HCT116 (cell line): ENCODE measurements around the gene FHOD1. TPM values are rescaled to one million over a fixed set of nuclear protein-coding genes. Genes with fewer than 3 reads are reported as not detected.

Experiments
- ATAC-seq: fragments of 200-7000 bp; cut with Tn5 transposase; 2 replicates; pipeline ENCODE4 v1.9.1; 2020; ENCODE audit warnings: mild to moderate bottlenecking, moderate library complexity
- BruUV-seq: library from RNA; stranded (reverse); fragments of 400-500 nt; replicated peaks from 2 replicates; lab custom pipeline; 2021; lab: Mats Ljungman, UMichigan
- CTCF ChIA-PET: fragments of 300-600 bp; sonication (Branson Sonifier 250); formaldehyde crosslinking; loops from one replicate; lab custom pipeline; 2021; ENCODE audit warnings: antibody characterized with exemption; lab: Charles Lee
- POLR2A ChIA-PET: fragments of 300-600, 350-600 bp; sonication (Branson Sonifier 250); formaldehyde crosslinking; loops from one replicate; lab custom pipeline; 2021; ENCODE audit warnings: antibody characterized with exemption; lab: Charles Lee
- RAD21 ChIA-PET, 2 experiments: fragments of 300-600 bp; sonication (Branson Sonifier 250); formaldehyde crosslinking; loops; one replicate each; lab custom pipeline; 2023; ENCODE audit warnings: low total read pairs in 2 of 2; ENCODE audit not compliant: uncharacterized antibody in 2 of 2, unreplicated experiment in 2 of 2, low non-redundant PET in 1 of 2; lab: Charles Lee
- DNase-seq: peaks from one replicate; pipeline ENCODE4 v3.0.0-alpha.2; 2010; ENCODE audit warnings: low read depth, low spot score
- H2AFZ ChIP-seq: fragments of 200-600 bp; shearing (Covaris generic), sonication (generic); 2 replicates; pipeline ENCODE4 v1.6.1; 2017; ENCODE audit warnings: low read depth, mixed run types, mixed read lengths, antibody characterized with exemption, low read length; ENCODE audit not compliant: poor library complexity, severe bottlenecking
- H3K27ac ChIP-seq: 2 replicates; pipeline ENCODE4 v1.5.1; 2012; ENCODE audit warnings: low read depth, low read length
- H3K27me3 ChIP-seq: fragments of 200-600 bp; sonication (generic); 2 replicates; pipeline ENCODE4 v1.6.1; 2016; ENCODE audit warnings: mixed run types, low read length, mixed read lengths; ENCODE audit not compliant: insufficient read depth
- H3K36me3 ChIP-seq, 2 experiments: fragments of 200-500 bp in 1 of 2; fragments of 200-600 bp in 1 of 2; sonication (Bioruptor generic) in 1 of 2; sonication (generic) in 1 of 2; 2 replicates each; pipeline versions ENCODE4 v1.5.1 to v1.6.1; 2014 to 2016; ENCODE audit warnings: low read length in 2 of 2, inconsistent platforms in 1 of 2, mixed read lengths in 1 of 2, mixed run types in 1 of 2; ENCODE audit not compliant: insufficient read depth in 2 of 2, control insufficient read depth in 1 of 2
- H3K4me1 ChIP-seq, 2 experiments: fragments of 200-600 bp in 1 of 2; sonication (generic) in 1 of 2; 2 replicates each; pipeline versions ENCODE4 v1.5.1 to v1.6.1; 2012 to 2017; ENCODE audit warnings: low read length in 2 of 2, inconsistent platforms in 1 of 2, mild to moderate bottlenecking in 1 of 2, mixed read lengths in 1 of 2, mixed run types in 1 of 2, moderate library complexity in 1 of 2; ENCODE audit not compliant: insufficient read depth in 2 of 2, control insufficient read depth in 1 of 2
- H3K4me2 ChIP-seq: fragments of 200-600 bp; sonication (generic); 2 replicates; pipeline ENCODE4 v1.6.1; 2017; ENCODE audit warnings: mixed run types, low read length, mixed read lengths
- H3K4me3 ChIP-seq, 2 experiments: fragments of 200-600 bp in 1 of 2; sonication (generic) in 1 of 2; replicated peaks in 1 of 2; 2 replicates each; pipeline ENCODE4 v1.5.1; 2011 to 2016; ENCODE audit warnings: low read length in 2 of 2, control low read depth in 1 of 2, low read depth in 1 of 2, mild to moderate bottlenecking in 1 of 2, mixed read lengths in 1 of 2, mixed run types in 1 of 2
- H3K79me2 ChIP-seq: fragments of 200-600 bp; sonication (generic); 2 replicates; pipeline ENCODE4 v1.6.1; 2017; ENCODE audit warnings: mild to moderate bottlenecking, mixed run types, low read length, moderate library complexity, mixed read lengths; ENCODE audit not compliant: insufficient read depth
- H3K9ac ChIP-seq: fragments of 200-600 bp; sonication (generic); 2 replicates; pipeline ENCODE4 v1.6.1; 2016; ENCODE audit warnings: low read length, mixed read lengths
- H3K9me2 ChIP-seq: fragments of 200-600 bp; sonication (generic), shearing (Covaris generic); 2 replicates; pipeline ENCODE4 v1.6.1; 2017; ENCODE audit warnings: mixed run types, mild to moderate bottlenecking, moderate library complexity; ENCODE audit not compliant: insufficient read depth
- H3K9me3 ChIP-seq, 2 experiments: fragments of 200-500 bp in 1 of 2; fragments of 200-600 bp in 1 of 2; sonication (Bioruptor generic) in 1 of 2; sonication (generic) in 1 of 2; 2 replicates each; pipeline ENCODE4 v1.6.1; 2014 to 2017; ENCODE audit warnings: low read length in 2 of 2, mixed read lengths in 2 of 2, inconsistent platforms in 1 of 2, low read depth in 1 of 2, mild to moderate bottlenecking in 1 of 2, mixed run types in 1 of 2, moderate library complexity in 1 of 2; ENCODE audit not compliant: control insufficient read depth in 1 of 2, insufficient read depth in 1 of 2
- H4K20me1 ChIP-seq: fragments of 200-600 bp; sonication (generic), shearing (Covaris generic); 2 replicates; pipeline ENCODE4 v1.6.1; 2017; ENCODE audit warnings: mixed run types, mild to moderate bottlenecking, moderate library complexity; ENCODE audit not compliant: insufficient read depth
- EGR1 ChIP-seq: IDR thresholded peaks from 2 replicates; pipeline ENCODE4 v1.6.1; 2012; ENCODE audit warnings: low read depth
- EZH2 ChIP-seq: fragments of 200-600 bp; sonication (generic); IDR thresholded peaks from 2 replicates; pipeline ENCODE4 v1.6.1; 2017; ENCODE audit warnings: antibody characterized with exemption, mixed run types
- EZH2phosphoT487 ChIP-seq: fragments of 200-600 bp; IDR thresholded peaks from 2 replicates; pipeline ENCODE4 v1.6.1; 2018; ENCODE audit warnings: antibody characterized with exemption, borderline replicate concordance
- POLR2AphosphoS5 ChIP-seq: IDR thresholded peaks from 2 replicates; pipeline ENCODE4 v1.6.1; 2011; ENCODE audit warnings: mild to moderate bottlenecking, low read depth, low read length, moderate library complexity
- REST ChIP-seq: IDR thresholded peaks from 2 replicates; pipeline ENCODE4 v1.6.1; 2012; ENCODE audit warnings: low read depth
- SP1 ChIP-seq: IDR thresholded peaks from 2 replicates; pipeline ENCODE4 v1.6.1; 2012; ENCODE audit warnings: low read depth
- SRF ChIP-seq: IDR thresholded peaks from 2 replicates; pipeline ENCODE4 v1.6.1; 2012; ENCODE audit warnings: low read depth
- YY1 ChIP-seq: IDR thresholded peaks from 2 replicates; pipeline ENCODE4 v1.6.1; 2011; ENCODE audit warnings: low read length, low read depth, moderate library complexity, mild to moderate bottlenecking; ENCODE audit not compliant: insufficient replicate concordance; ENCODE audit errors: extremely low read depth
- ZFX ChIP-seq: fragments of 450-650 bp; IDR thresholded peaks from 2 replicates; pipeline ENCODE4 v1.6.1; 2017
- intact Hi-C: fragments of 100-400 bp; cut with micrococcal nuclease; formaldehyde crosslinking; loops from 2 replicates; pipeline ENCODE4 v1.10.0; 2022
- total RNA-seq: library from RNA; stranded (reverse); gene quantifications from one replicate; pipeline ENCODE4 v1.2.1, GENCODE V29; 2021; ENCODE audit not compliant: unreplicated experiment
- TF ChIP-seq, protein P1 (sequence below): IDR thresholded peaks from 2 replicates; pipeline ENCODE4 v1.6.1; 2012
- TF ChIP-seq, protein P2 (sequence below): IDR thresholded peaks from 2 replicates; pipeline ENCODE4 v1.6.1; 2011; ENCODE audit warnings: mild to moderate bottlenecking, low read length, moderate library complexity; ENCODE audit not compliant: insufficient replicate concordance; ENCODE audit errors: extremely low read depth

FHOD1 gene
- total RNA-seq, 1 experiment from 2014 or later = 69.2 TPM

DNA sequence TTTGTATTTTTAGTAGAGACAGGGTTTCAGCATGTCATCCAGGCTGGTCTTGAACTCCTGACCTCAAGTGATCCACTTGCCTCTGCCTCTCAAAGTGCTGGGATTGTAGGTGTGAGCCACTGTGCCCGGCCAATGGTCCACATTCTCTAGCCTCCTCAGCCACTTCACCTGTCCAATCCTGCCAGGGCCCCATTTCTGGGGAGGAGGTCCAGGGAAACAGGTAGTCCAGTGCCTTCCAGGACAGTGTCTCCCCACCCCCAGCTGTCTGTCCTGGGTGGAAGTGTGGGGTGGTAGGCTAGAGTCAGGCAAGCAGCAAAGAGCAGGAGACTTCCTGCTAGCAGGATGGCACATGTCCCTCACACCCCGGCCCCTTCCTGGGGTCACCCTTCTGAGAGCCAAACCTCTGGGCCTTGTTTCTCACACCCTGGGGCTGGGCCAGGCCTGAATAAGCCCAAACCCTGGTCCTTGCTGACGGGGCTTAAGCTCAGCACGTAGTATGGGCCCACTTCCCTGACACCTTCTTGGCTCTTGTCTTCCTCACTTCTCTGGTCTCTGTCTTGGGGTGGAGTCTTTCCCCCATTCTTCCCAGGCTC is 5.0 kb downstream of the FHOD1 start:
- Histone ChIP-seq H3K4me1 (peaks cover 49 to 67% of the 10 kb centered on the region in 2 experiments), H4K20me1 (no peaks in the 10 kb centered on the region), H3K27ac (peak overlapping the region; percentile 82), H2AFZ (no peak overlapping the region), H3K4me2 (peak overlapping the region; percentile 87), H3K9me3 (no peaks in the 10 kb centered on the region), H3K4me3 (0 out of 4 replicates have a peak overlapping the region, but pooled peaks of 1 of the 2 experiments have one; percentile 47), H3K27me3 (no peaks in the 10 kb centered on the region), H3K9ac (peak overlapping the region; percentile 67), H3K79me2 (peaks cover 71% of the 10 kb centered on the region), H3K9me2 (no peaks in the 10 kb centered on the region), H3K36me3 (peaks cover 9 to 19% of the 10 kb centered on the region in 2 experiments)
- RAD21 ChIA-PET = no interaction called here
- ATAC-seq (no peak), DNase-seq (no peak)
- intact Hi-C loops = no loop called here
- no TSS peak for BruUV-seq
- CTCF ChIA-PET = interaction anchor here (0.7 kb wide), 1 partner anchor 26 kb away, joined by 3 read pairs; no protein-coding TSS in a partner anchor
- no peak for TF ChIP-seq SP1
- no peak for TF ChIP-seq SRF
- TF ChIP-seq EGR1 = no peak
- TF ChIP-seq EZH2phosphoT487 = no peak
- TF ChIP-seq, protein P1, sequence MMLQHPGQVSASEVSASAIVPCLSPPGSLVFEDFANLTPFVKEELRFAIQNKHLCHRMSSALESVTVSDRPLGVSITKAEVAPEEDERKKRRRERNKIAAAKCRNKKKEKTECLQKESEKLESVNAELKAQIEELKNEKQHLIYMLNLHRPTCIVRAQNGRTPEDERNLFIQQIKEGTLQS = no peak
- POLR2A ChIA-PET = no interaction called here

DNA sequence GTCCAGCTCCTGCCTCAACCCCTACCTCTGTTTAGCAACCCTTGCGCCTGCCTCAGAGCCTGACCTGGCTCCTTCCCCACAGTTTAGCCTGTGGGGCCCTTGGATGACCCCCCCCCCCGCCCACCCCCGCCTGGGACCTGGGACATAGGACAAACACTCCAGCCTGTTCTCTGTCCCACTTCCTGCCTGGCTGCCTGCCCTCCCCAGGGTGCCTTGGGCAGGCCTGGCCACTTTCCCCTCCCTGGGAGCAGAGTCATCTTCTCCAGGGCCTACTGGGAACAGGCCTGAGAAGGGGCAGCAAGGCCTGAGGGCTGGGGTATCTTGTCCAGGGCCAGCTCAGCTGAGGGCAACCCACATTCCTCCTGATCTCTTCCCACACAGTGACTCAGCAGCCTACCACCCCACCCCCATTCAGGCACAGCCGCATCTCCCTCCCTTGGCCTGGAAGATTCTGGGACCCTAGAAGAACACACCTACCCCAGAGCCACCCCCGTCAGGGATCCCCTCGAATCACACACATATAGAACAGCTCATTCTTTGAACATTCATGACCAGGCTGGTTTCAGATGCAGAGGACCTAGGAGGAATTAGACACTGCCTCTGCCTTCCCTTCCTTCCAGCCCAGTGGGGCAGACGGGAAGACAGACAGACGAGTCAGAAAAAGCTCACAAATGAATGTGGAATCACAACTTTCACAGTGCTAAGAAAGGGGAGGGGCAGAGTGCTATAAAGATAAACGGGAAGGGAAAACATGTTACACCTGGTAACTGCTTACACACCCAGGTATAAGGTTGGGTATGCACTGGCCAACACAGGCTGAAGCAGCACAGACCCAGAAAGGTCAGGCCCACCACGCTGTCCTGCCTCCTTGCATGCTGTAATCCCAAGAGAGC is 6.0 kb downstream of the FHOD1 start:
- Histone ChIP-seq H3K9ac (peak overlapping the region; percentile 67), H3K4me3 (peak overlapping the region in 1 of 2 experiments; percentile 47; a peak in 3 of 4 replicates), H3K79me2 (peaks cover 71% of the 10 kb centered on the region), H3K9me2 (no peaks in the 10 kb centered on the region), H3K4me1 (peaks cover 49 to 72% of the 10 kb centered on the region in 2 experiments)
- POLR2A ChIA-PET = no interaction called here
- TF ChIP-seq YY1 (no peak), SP1 (no peak), REST (no peak), EZH2 (no peak), POLR2AphosphoS5 (peak; percentile 51), ZFX (0 out of 2 replicates have a peak, but pooled peaks have one; percentile 37)
- TF ChIP-seq, protein P2, sequence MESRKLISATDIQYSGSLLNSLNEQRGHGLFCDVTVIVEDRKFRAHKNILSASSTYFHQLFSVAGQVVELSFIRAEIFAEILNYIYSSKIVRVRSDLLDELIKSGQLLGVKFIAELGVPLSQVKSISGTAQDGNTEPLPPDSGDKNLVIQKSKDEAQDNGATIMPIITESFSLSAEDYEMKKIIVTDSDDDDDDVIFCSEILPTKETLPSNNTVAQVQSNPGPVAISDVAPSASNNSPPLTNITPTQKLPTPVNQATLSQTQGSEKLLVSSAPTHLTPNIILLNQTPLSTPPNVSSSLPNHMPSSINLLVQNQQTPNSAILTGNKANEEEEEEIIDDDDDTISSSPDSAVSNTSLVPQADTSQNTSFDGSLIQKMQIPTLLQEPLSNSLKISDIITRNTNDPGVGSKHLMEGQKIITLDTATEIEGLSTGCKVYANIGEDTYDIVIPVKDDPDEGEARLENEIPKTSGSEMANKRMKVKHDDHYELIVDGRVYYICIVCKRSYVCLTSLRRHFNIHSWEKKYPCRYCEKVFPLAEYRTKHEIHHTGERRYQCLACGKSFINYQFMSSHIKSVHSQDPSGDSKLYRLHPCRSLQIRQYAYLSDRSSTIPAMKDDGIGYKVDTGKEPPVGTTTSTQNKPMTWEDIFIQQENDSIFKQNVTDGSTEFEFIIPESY = peak; percentile 38
- TF ChIP-seq, all 23 proteins: peak for 3
- ChIA-PET CTCF (no interaction called here), RAD21 (no interaction called here)
- Histone ChIP-seq H3K27ac (peak overlapping the region; percentile 82), H3K36me3 (peaks cover 10 to 25% of the 10 kb centered on the region in 2 experiments), H3K9me3 (no peaks in the 10 kb centered on the region), H4K20me1 (no peaks in the 10 kb centered on the region), H3K27me3 (no peaks in the 10 kb centered on the region), H3K4me2 (peak overlapping the region; percentile 87), H2AFZ (no peak overlapping the region)
- BruUV-seq = no TSS peak
- intact Hi-C loops = no loop called here
- ATAC-seq = peak; percentile 28
- no peak for DNase-seq
